Tibial nerve (tissue), 4 donors: ENCODE measurements around the gene CADPS2. TPM values are rescaled to one million over a fixed set of nuclear protein-coding genes. Genes with fewer than 3 reads are reported as not detected.
A peak's percentile ranks its signal among the peaks of the same experiment; 100 is the strongest.

Source experiments
- DNase-seq, 2 donors: peaks; one replicate each; pipeline ENCODE4 v3.0.0-alpha.2; 2019; ENCODE audit warnings: low spot score in 2 of 2
- H3K27ac ChIP-seq, 4 donors: fragments of 200-600 bp; sonication (generic) in 3 of 4; one replicate each; pipeline ENCODE4 v1.5.1; 2017 to 2019; ENCODE audit warnings: mild to moderate bottlenecking in 1 of 4
- H3K27me3 ChIP-seq, 2 donors: fragments of 200-600 bp; sonication (generic) in 1 of 2; one replicate each; pipeline versions ENCODE4 v1.5.1 to v1.6.0; 2017 to 2019
- H3K36me3 ChIP-seq, 3 donors: fragments of 200-600 bp; sonication (generic); one replicate each; pipeline ENCODE4 v1.5.1; 2018 to 2019
- H3K4me1 ChIP-seq, 4 donors: fragments of 200-600 bp; sonication (generic) in 3 of 4; one replicate each; pipeline ENCODE4 v1.5.1; 2017 to 2019
- H3K4me3 ChIP-seq, 4 donors: fragments of 200-600 bp; sonication (generic) in 3 of 4; one replicate each; pipeline ENCODE4 v1.5.1; 2017 to 2019; ENCODE audit warnings: mild to moderate bottlenecking in 1 of 4, moderate library complexity in 1 of 4
- H3K9me3 ChIP-seq, 4 donors: fragments of 200-600 bp; sonication (generic) in 3 of 4; one replicate each; pipeline ENCODE4 v1.5.1; 2017 to 2019
- CTCF ChIP-seq, 5 experiments: fragments of 200-600 bp in 3 of 5; fragments of 450-650 bp in 2 of 5; sonication (generic) in 3 of 5; IDR thresholded peaks; one replicate each; pipeline ENCODE4 v1.5.1; 2016 to 2019; ENCODE audit warnings: antibody characterized with exemption in 5 of 5, mild to moderate bottlenecking in 3 of 5, moderate library complexity in 2 of 5
- EP300 ChIP-seq, 2 donors: sonication (generic); formaldehyde crosslinking; IDR thresholded peaks; one replicate each; pipeline ENCODE4 v1.6.1; 2017; ENCODE audit warnings: antibody characterized with exemption in 2 of 2, mild to moderate bottlenecking in 1 of 2
- POLR2A ChIP-seq, 2 donors: fragments of 450-650 bp; IDR thresholded peaks; one replicate each; pipeline ENCODE4 v1.6.1; 2017; ENCODE audit warnings: antibody characterized with exemption in 2 of 2, mild to moderate bottlenecking in 2 of 2, moderate library complexity in 2 of 2
- WGBS, 2 donors: methylation state at CpG; one replicate each; pipeline ENCODE4 v1.1.5; 2018; 5-methylcytosine and 5-hydroxymethylcytosine counted together
- total RNA-seq, 4 donors: library from RNA; depleted of rRNA; stranded (reverse); fragments of >200 nt; gene quantifications; one replicate each; pipeline ENCODE4 v1.1.0, GENCODE V29; 2016

CADPS2 gene
- total RNA-seq, 4 donors from 2014 or later = 20.3 to 44.4 (median 27.1) TPM

DNA sequence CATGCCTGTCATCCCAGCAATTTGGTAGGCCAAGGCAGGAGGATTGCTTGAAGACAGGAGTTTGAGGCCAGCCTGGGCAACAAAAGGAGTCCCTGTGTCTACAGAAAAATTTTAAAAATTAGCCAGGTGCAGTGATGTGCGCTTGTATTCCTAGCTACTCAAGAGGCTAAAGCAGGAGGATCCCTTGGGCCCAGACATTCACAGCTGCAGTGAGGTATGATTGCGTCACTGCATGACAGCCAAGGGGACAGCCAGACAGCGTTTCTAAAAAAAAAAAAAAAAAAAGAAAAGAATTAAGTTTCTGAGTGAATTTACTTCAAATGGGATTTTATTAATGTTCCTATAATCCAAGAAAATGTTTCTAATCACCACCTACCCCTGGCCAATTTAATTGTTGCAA, 96.1 kb downstream of the CADPS2 start:
- TF ChIP-seq POLR2A (IDR thresholded peaks at IDR 0.05) = no peak
- no peak for TF ChIP-seq CTCF (IDR thresholded peaks at IDR 0.05)
- no peak for TF ChIP-seq EP300 (IDR thresholded peaks at IDR 0.05)
- WGBS, 2 donors = 73 to 81% methylated on average over 3 of the region's 3 CpGs
- H3K9me3 ChIP-seq = no peaks in the 10 kb centered on the region
- H3K27ac ChIP-seq = no peak overlapping the region
- no peaks in the 10 kb centered on the region for H3K4me1 ChIP-seq
- no peaks in the 10 kb centered on the region for H3K36me3 ChIP-seq
- no peak overlapping the region for H3K4me3 ChIP-seq
- H3K27me3 ChIP-seq = no peaks in the 10 kb centered on the region
- DNase-seq = peak in 1 of 2 donors; percentile 14

- H3K9me3 ChIP-seq = no peaks in the 10 kb centered on the region
- TF ChIP-seq CTCF (IDR thresholded peaks at IDR 0.05) = no peak
- DNase-seq = no peak
- no peaks in the 10 kb centered on the region for H3K36me3 ChIP-seq
- no peak overlapping the region for H3K27ac ChIP-seq
- H3K4me3 ChIP-seq = no peak overlapping the region
- WGBS, 2 donors = 29 to 33% methylated on average over 1 of the region's 1 CpG
- H3K4me1 ChIP-seq = no peaks in the 10 kb centered on the region
- H3K27me3 ChIP-seq = no peaks in the 10 kb centered on the region
Measured at GRCh38 chr7:122789156-122789555, 97.1 kb downstream of the CADPS2 start.

DNA sequence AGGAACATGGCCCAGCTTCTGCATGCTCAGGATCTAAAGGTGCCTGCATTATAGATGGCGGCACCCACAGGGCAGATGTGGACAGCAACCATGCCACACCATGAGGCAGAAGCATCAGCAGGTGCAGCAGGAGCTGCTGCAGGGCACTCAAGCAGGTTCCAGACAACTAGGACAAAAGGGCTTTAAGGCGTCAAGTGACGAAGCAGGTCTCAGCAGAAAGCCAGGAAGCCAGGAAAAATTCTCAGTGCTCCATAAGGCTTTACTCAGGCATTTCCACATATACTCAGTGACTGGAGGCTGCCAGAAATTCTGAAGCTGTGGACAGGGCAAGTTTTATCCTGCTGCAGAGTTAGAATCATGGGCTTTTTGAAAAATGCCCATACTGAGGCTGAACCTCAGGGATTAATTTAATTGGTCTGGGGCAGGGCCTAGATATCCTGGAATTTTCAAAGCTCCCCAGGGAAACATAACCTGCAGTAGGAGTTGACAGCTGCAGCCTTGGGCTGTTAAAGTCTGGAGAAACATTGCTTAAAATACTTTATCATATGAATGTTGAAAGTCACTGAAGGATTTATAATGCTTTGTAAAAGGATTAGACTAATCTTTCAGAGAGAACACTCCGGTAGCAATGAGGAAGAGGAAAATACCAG, 115.4 kb downstream of the CADPS2 start:
- H3K36me3 ChIP-seq = no peaks in the 10 kb centered on the region
- H3K27me3 ChIP-seq = no peaks in the 10 kb centered on the region
- no peak overlapping the region for H3K4me3 ChIP-seq
- DNase-seq = no peak
- H3K27ac ChIP-seq = no peak overlapping the region
- TF ChIP-seq POLR2A (IDR thresholded peaks at IDR 0.05) = no peak
- no peak for TF ChIP-seq CTCF (IDR thresholded peaks at IDR 0.05)
- no peak for TF ChIP-seq EP300 (IDR thresholded peaks at IDR 0.05)
- no peaks in the 10 kb centered on the region for H3K9me3 ChIP-seq
- 53 to 64% methylated on average over 4 of the region's 4 CpGs for WGBS, 2 donors
- no peaks in the 10 kb centered on the region for H3K4me1 ChIP-seq

- TF ChIP-seq POLR2A (IDR thresholded peaks at IDR 0.05) = no peak
- TF ChIP-seq EP300 (IDR thresholded peaks at IDR 0.05) = no peak
- TF ChIP-seq CTCF (IDR thresholded peaks at IDR 0.05) = no peak
- H3K4me1 ChIP-seq = no peaks in the 10 kb centered on the region
- 41 to 48% methylated on average over 3 of the region's 3 CpGs for WGBS, 2 donors
- H3K36me3 ChIP-seq = no peaks in the 10 kb centered on the region
- H3K27ac ChIP-seq = no peak overlapping the region
- DNase-seq = no peak
- no peaks in the 10 kb centered on the region for H3K27me3 ChIP-seq
- no peak overlapping the region for H3K4me3 ChIP-seq
- no peaks in the 10 kb centered on the region for H3K9me3 ChIP-seq
Measured at GRCh38 chr7:122768827-122769226, 117.4 kb downstream of the CADPS2 start.

GRCh38 chr7:122767339-122767738, 118.9 kb downstream of the CADPS2 start:
- H3K36me3 ChIP-seq = no peaks in the 10 kb centered on the region
- no peaks in the 10 kb centered on the region for H3K4me1 ChIP-seq
- TF ChIP-seq CTCF (IDR thresholded peaks at IDR 0.05) (no peak), POLR2A (IDR thresholded peaks at IDR 0.05) (no peak), EP300 (IDR thresholded peaks at IDR 0.05) (no peak)
- no peak overlapping the region for H3K4me3 ChIP-seq
- H3K9me3 ChIP-seq = no peaks in the 10 kb centered on the region
- WGBS, 2 donors = 38 to 53% methylated on average over 3 of the region's 3 CpGs
- H3K27ac ChIP-seq = no peak overlapping the region
- DNase-seq = no peak
- no peaks in the 10 kb centered on the region for H3K27me3 ChIP-seq
